Testis (tissue), 3 donors: ENCODE measurements around the gene TMEM151A. TPM values are rescaled to one million over a fixed set of nuclear protein-coding genes. Genes with fewer than 3 reads are reported as not detected.
A peak's percentile ranks its signal among the peaks of the same experiment; 100 is the strongest.

Source experiments
- DNase-seq: peaks from one replicate; pipeline ENCODE4 v3.0.0-alpha.2; 2019
- H3K27ac ChIP-seq, 2 donors: fragments of 200-600 bp; sonication (generic); one replicate each; pipeline ENCODE4 v1.5.1; 2019
- H3K27me3 ChIP-seq: fragments of 200-600 bp; sonication (generic); one replicate; pipeline ENCODE4 v1.5.1; 2019
- H3K36me3 ChIP-seq: fragments of 200-600 bp; sonication (generic); one replicate; pipeline ENCODE4 v1.5.1; 2017; ENCODE audit warnings: low read depth; ENCODE audit errors: missing control alignments
- H3K4me1 ChIP-seq: fragments of 200-600 bp; sonication (generic); one replicate; pipeline ENCODE4 v1.5.1; 2019
- H3K4me3 ChIP-seq, 2 donors: fragments of 200-600 bp; sonication (generic); one replicate each; pipeline ENCODE4 v1.5.1; 2017 to 2019
- H3K9me3 ChIP-seq: fragments of 200-600 bp; sonication (generic); one replicate; pipeline ENCODE4 v1.5.1; 2017
- CTCF ChIP-seq, 3 experiments: fragments of 450-650 bp in 2 of 3; fragments of 200-600 bp in 1 of 3; sonication (generic) in 1 of 3; IDR thresholded peaks; one replicate each; pipeline ENCODE4 v1.5.1; 2016 to 2019; ENCODE audit warnings: antibody characterized with exemption in 3 of 3, mild to moderate bottlenecking in 2 of 3, moderate library complexity in 1 of 3
- POLR2A ChIP-seq: fragments of 450-650 bp; IDR thresholded peaks from one replicate; pipeline ENCODE4 v1.6.1; 2017; ENCODE audit warnings: antibody characterized with exemption, mild to moderate bottlenecking, moderate library complexity
- WGBS, 2 donors: methylation state at CpG; one replicate each; pipeline ENCODE4 v1.1.5; 2018; 5-methylcytosine and 5-hydroxymethylcytosine counted together
- intact Hi-C: fragments of 100-400 bp; cut with DNase I; formaldehyde crosslinking; loops from one replicate; pipeline ENCODE4 v1.15.1; 2023; ENCODE audit warnings: low total_unique reads
- polyA plus RNA-seq: library from polyadenylated mRNA; stranded (reverse); fragments of 350-450 nt; fragmentation: Illumina TruSeq; extraction: RNeasy Lipid Tissue Mini Kit (QIAGEN cat#74804); gene quantifications from one replicate; pipeline ENCODE4 v1.2.3, GENCODE V29; 2014; ENCODE audit warnings: low read depth, low replicate concordance; ENCODE audit not compliant: insufficient read depth
- total RNA-seq, 2 donors: library from RNA; depleted of rRNA; stranded (reverse); fragments of >200 nt; gene quantifications; one replicate each; pipeline ENCODE4 v1.2.3, GENCODE V29; 2016

The TMEM151A gene
- total and polyA plus RNA-seq, 3 donors from 2014 or later, result 0.90 to 1.7 (median 1.4) TPM

DNA sequence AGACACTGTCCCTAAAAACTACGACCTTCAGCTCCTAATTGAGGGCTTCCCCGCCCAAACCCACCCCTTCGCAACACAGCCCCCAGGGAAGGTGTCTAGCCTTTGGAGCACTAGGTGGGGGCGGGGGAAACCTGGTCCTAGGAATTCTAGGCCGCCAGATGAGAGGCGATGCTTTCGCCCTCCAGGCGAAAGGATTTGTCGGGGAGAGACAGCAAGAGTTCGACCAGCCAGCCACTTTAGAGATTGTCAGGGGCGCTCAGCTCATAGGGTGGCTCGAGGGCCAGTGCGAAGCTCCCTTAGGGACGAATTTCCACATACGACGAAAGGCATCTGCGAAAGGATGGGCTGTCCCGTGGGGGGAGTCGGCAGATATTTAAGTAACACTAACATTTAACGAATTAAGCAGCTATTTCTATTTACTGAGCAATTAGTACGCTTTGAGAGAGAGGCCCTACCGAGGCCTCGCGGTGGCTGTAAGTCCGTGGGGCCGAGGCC, 19.8 kb downstream of the TMEM151A start:
- Histone ChIP-seq H3K27ac (peak overlapping the region; percentile 65 to 79), H3K4me1 (peaks cover 11% of the 10 kb centered on the region), H3K27me3 (no peaks in the 10 kb centered on the region), H3K4me3 (peak overlapping the region; percentile 39 to 53), H3K9me3 (no peaks in the 10 kb centered on the region), H3K36me3 (no peaks in the 10 kb centered on the region)
- TF ChIP-seq CTCF (IDR thresholded peaks at IDR 0.05) (peak in 2 of 3 experiments; percentile 54 to 79), POLR2A (no peak)
- no peak for DNase-seq
- WGBS, 2 donors, result 16 to 23% methylated on average over 17 to 26 of the region's 26 CpGs
- intact Hi-C loops, result no loop called here

- Histone ChIP-seq H3K9me3 (no peaks in the 10 kb centered on the region), H3K27me3 (no peaks in the 10 kb centered on the region), H3K36me3 (no peaks in the 10 kb centered on the region), H3K27ac (peak overlapping the region; percentile 65 to 79), H3K4me1 (peaks cover 11% of the 10 kb centered on the region), H3K4me3 (peak overlapping the region; percentile 39 to 53)
- intact Hi-C loops, result no loop called here
- TF ChIP-seq POLR2A (peak; percentile 14), CTCF (IDR thresholded peaks at IDR 0.05) (peak in 1 of 3 experiments; percentile 70)
- peak; percentile 95 for DNase-seq
- WGBS, 2 donors, result 0 to 1% methylated on average over 28 to 38 of the region's 44 CpGs
Measured at GRCh38 chr11:66311965-66312548, 20.4 kb downstream of the TMEM151A start.

GRCh38 chr11:66312549-66313320, 21.0 kb downstream of the TMEM151A start:
- Histone ChIP-seq H3K9me3 (no peaks in the 10 kb centered on the region), H3K27ac (peak overlapping the region; percentile 65 to 79), H3K4me3 (peak overlapping the region; percentile 39 to 53), H3K36me3 (no peaks in the 10 kb centered on the region), H3K27me3 (no peaks in the 10 kb centered on the region), H3K4me1 (peaks cover 17% of the 10 kb centered on the region)
- 2 to 3% methylated on average over 37 to 52 of the region's 52 CpGs for WGBS, 2 donors
- peak; percentile 98 for DNase-seq
- TF ChIP-seq CTCF (IDR thresholded peaks at IDR 0.05) (no peak), POLR2A (no peak)
- intact Hi-C loops, result no loop called here

DNA sequence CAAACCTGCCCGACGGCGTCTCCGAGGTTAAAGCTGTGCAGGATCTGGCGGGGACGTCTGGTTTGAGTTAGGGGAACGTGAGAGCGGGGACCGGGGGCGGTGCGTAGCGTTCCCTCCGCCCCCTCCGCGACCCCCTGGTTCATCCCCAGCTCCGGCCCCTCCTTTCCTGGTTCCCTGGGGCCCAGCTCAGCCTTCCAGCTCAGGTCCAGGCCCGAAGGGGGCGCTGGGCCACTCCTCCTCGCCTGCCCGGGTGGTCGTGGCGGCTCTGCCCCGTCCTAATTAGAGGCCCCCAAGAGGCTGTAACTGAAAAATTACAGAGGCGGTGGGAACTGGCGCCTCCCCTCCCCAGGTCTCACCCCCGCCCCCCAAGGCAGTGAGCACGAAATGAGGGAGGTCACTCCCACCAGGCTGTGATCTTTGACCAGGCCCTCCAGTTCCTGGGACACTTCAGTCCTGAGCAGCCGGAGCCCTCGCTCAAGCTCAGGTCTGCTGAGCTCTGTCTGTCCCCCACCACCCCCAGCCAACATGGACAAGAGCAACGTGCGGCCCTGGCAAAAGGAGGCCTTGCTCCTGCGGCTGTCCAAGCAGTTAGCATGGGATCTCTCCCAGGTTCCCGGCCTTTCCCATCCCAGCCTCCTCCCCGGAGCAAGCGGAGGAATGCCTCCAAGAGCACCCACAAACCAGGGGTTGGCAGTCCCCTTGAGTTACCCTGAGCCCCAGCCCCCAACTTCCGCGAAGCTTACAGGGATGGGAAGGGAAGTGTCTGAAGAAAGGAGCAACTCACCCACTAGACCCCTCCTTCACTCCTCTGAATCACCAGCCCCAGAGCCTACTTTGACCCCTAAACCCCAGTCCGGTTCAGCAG, 21.9 kb downstream of the TMEM151A start:
- Histone ChIP-seq H3K9me3 (no peaks in the 10 kb centered on the region), H3K27me3 (no peaks in the 10 kb centered on the region), H3K4me1 (peaks cover 21% of the 10 kb centered on the region), H3K27ac (peak overlapping the region; percentile 40 to 79), H3K4me3 (peak overlapping the region; percentile 39 to 53), H3K36me3 (no peaks in the 10 kb centered on the region)
- intact Hi-C loops, result no loop called here
- TF ChIP-seq POLR2A, result no peak
- 17 to 21% methylated on average over 27 to 38 of the region's 38 CpGs for WGBS, 2 donors
- DNase-seq, result no peak

GRCh38 chr11:66314186-66314501, 22.4 kb downstream of the TMEM151A start:
- 35 to 43% methylated on average over 1 of the region's 1 CpG for WGBS, 2 donors
- intact Hi-C loops, result no loop called here
- no peak for TF ChIP-seq POLR2A
- H3K4me1 ChIP-seq, result peaks cover 21% of the 10 kb centered on the region
- H3K27me3 ChIP-seq, result no peaks in the 10 kb centered on the region
- no peaks in the 10 kb centered on the region for H3K36me3 ChIP-seq
- H3K27ac ChIP-seq, result peak overlapping the region; percentile 40 to 79
- no peaks in the 10 kb centered on the region for H3K9me3 ChIP-seq
- no peak overlapping the region for H3K4me3 ChIP-seq
- no peak for DNase-seq
